H1 (cell line): ENCODE results near the gene FRMD4A.

Experiments
- ATF3 ChIP-seq: IDR thresholded peaks from 2 replicates; pipeline ENCODE4 v1.6.1; 2011; ENCODE audit warnings: low read depth, mild to moderate bottlenecking, low read length; ENCODE audit not compliant: insufficient read depth
- CHD2 ChIP-seq: IDR thresholded peaks from 2 replicates; pipeline ENCODE4 v1.6.1; 2012; ENCODE audit warnings: low read length, improper control_type of control experiment
- CTCF ChIP-seq, 3 experiments: IDR thresholded peaks; 1 replicate in 2 of 3; 2 replicates in 1 of 3; pipeline versions ENCODE4 v1.5.1 to v1.6.1; 2011; ENCODE audit warnings: low read length in 3 of 3, mild to moderate bottlenecking in 3 of 3, inconsistent platforms in 2 of 3, low read depth in 1 of 3, moderate library complexity in 1 of 3; ENCODE audit not compliant: insufficient read depth in 1 of 3; ENCODE audit errors: control extremely low read depth in 1 of 3
- POLR2A ChIP-seq, 2 experiments: IDR thresholded peaks; 1 replicate in 1 of 2; 2 replicates in 1 of 2; pipeline ENCODE4 v1.6.1; 2011; ENCODE audit warnings: low read depth in 2 of 2, low read length in 2 of 2, mild to moderate bottlenecking in 2 of 2; ENCODE audit errors: control extremely low read depth in 1 of 2
- RFX5 ChIP-seq: IDR thresholded peaks from 2 replicates; pipeline ENCODE4 v1.6.1; 2011; ENCODE audit warnings: low read depth, low read length, improper control_type of control experiment, borderline replicate concordance

DNA sequence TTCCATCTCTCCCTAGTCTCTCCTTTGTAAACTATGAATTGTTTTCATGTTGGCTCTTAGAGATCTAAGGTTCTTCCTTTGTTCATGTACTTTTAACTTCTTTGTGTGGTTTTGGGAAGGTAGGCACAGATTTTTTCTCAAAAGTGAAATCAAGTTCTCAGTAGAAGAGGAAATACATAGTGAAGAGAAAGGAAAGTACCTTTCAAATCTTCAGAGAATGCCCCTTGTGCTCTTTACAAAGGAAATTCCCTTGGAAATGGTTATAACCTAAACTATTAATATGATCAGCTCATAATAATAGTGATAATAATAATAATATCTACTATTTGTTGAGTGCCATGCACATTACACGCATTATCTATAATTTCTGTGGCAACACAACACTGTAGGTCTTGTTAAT, 425.4 kb downstream of the FRMD4A start:
- no peak for TF ChIP-seq POLR2A (IDR thresholded peaks at IDR 0.05; ENCODE audit: control extremely low read depth in 1 of 2, low read depth in 2 of 2, low read length in 2 of 2)
- no peak for TF ChIP-seq CHD2
- TF ChIP-seq RFX5 = no peak
- TF ChIP-seq ATF3 = no peak
- TF ChIP-seq CTCF (IDR thresholded peaks at IDR 0.05; ENCODE audit: control extremely low read depth in 1 of 3, insufficient read depth in 1 of 3, low read depth in 1 of 3, low read length in 3 of 3) = no peak
